HFFc6 (cell line): Measurements from ENCODE around the gene TSLP. TPM values are rescaled to one million over a fixed set of nuclear protein-coding genes. Genes with fewer than 3 reads are reported as not detected.

Experiments
- DNase-seq: peaks from one replicate; pipeline ENCODE4 v3.0.0-alpha.2; 2018
- H3K27ac Mint-ChIP-seq: 2 replicates; pipeline ENCODE4 v1.8.0; 2020; ENCODE audit warnings: mild to moderate bottlenecking, mixed read lengths
- H3K27me3 Mint-ChIP-seq: 2 replicates; pipeline ENCODE4 v1.8.0; 2021; ENCODE audit warnings: mild to moderate bottlenecking, moderate library complexity, mixed read lengths; ENCODE audit not compliant: insufficient read depth
- H3K36me3 Mint-ChIP-seq: 2 replicates; pipeline ENCODE4 v1.8.0; 2021; ENCODE audit warnings: low read depth, mixed read lengths
- H3K4me1 Mint-ChIP-seq: 2 replicates; pipeline ENCODE4 v1.8.0; 2020; ENCODE audit warnings: low read depth, mixed read lengths
- H3K4me3 Mint-ChIP-seq: 2 replicates; pipeline ENCODE4 v1.8.0; 2020; ENCODE audit warnings: mild to moderate bottlenecking, moderate library complexity, mixed read lengths
- H3K9me3 Mint-ChIP-seq: 2 replicates; pipeline ENCODE4 v1.8.0; 2020; ENCODE audit warnings: mild to moderate bottlenecking, mixed read lengths
- long read RNA-seq: library from polyadenylated mRNA; unstranded; transcript quantifications from one replicate; pipeline ENCODE4 v2.0.0, GENCODE V29; 2019
- total RNA-seq, 6 experiments: library from RNA; stranded (reverse); fragmentation: NEBNext Ultra II Directional; extraction: Animal tissue kit (Norgen Biotek cat#: 25700); gene quantifications; 2 replicates in 1 of 6; 3 replicates in 5 of 6; pipeline ENCODE4 v1.2.3, GENCODE V29; 2021
- TF ChIP-seq, protein P1 (sequence below): fragments of 200-600 bp; sonication (generic); IDR thresholded peaks from 2 replicates; pipeline ENCODE4 v1.5.0; 2021; ENCODE audit warnings: antibody characterized with exemption, mild to moderate bottlenecking

Gene TSLP
- not detected for total RNA-seq
- long read RNA-seq, result 0 reads

DNA sequence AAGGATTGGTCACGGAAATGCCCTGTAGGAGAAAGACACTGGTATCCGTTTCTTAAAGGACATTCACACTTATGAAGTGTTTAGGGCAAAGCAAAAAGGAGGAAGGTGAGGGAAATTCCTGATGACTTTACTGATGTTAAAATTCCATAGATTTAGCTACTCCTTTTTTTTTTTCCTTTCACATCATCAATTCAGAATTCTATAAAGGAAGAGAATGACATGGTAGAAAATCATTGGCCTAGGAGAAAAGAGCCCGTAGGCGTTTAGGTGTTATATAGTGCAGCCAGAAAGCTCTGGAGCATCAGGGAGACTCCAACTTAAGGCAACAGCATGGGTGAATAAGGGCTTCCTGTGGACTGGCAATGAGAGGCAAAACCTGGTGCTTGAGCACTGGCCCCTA is at the start of gene TSLP:
Gene TSLP, plus strand, starts transcription at position 301 of the 400 bp plus-strand sequence. CDS start 178 bp downstream, outside the sequence.
- H3K4me3 Mint-ChIP-seq, result peak within 1 kb of the TSS; percentile 78
- DNase-seq, result no peak

DNA sequence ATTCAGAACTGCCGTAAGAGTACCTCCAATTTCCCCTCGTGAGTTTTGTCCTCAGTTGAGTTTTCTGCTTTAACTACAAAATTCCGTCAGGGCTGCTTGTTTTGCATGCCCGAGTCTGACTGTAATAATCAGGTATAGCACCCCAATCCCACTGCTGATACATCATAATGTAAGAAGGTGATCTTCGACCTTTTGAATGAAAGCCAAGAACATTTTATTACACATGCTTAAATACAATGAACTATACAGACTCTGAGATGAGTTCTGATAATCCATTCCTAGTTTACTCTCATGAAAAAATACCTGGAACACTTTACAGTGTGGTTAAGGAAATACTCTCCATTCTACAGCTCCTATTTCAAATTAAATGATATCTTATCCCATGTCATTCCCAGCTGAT is 49.2 kb upstream of the TSLP start:
- TF ChIP-seq, protein P1, sequence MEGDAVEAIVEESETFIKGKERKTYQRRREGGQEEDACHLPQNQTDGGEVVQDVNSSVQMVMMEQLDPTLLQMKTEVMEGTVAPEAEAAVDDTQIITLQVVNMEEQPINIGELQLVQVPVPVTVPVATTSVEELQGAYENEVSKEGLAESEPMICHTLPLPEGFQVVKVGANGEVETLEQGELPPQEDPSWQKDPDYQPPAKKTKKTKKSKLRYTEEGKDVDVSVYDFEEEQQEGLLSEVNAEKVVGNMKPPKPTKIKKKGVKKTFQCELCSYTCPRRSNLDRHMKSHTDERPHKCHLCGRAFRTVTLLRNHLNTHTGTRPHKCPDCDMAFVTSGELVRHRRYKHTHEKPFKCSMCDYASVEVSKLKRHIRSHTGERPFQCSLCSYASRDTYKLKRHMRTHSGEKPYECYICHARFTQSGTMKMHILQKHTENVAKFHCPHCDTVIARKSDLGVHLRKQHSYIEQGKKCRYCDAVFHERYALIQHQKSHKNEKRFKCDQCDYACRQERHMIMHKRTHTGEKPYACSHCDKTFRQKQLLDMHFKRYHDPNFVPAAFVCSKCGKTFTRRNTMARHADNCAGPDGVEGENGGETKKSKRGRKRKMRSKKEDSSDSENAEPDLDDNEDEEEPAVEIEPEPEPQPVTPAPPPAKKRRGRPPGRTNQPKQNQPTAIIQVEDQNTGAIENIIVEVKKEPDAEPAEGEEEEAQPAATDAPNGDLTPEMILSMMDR, result no peak
- H3K4me3 Mint-ChIP-seq, result no peak overlapping the region
- H3K4me1 Mint-ChIP-seq, result no peaks in the 10 kb centered on the region
- no peak overlapping the region for H3K27ac Mint-ChIP-seq
- no peaks in the 10 kb centered on the region for H3K9me3 Mint-ChIP-seq
- H3K36me3 Mint-ChIP-seq, result no peaks in the 10 kb centered on the region
- DNase-seq, result no peak
- H3K27me3 Mint-ChIP-seq, result peaks cover 4% of the 10 kb centered on the region; the same call in 1 of the 2 replicates

More for the DNA sequence above, at the start of gene TSLP:
- no peaks in the 10 kb centered on the region for H3K9me3 Mint-ChIP-seq
- no peaks in the 10 kb centered on the region for H3K36me3 Mint-ChIP-seq
- peaks cover 41% of the 10 kb centered on the region for H3K27me3 Mint-ChIP-seq
- TF ChIP-seq, protein P1, result no peak
- no peak within 1 kb of the TSS for H3K27ac Mint-ChIP-seq
- H3K4me1 Mint-ChIP-seq, result peaks cover 41% of the 10 kb centered on the region

DNA sequence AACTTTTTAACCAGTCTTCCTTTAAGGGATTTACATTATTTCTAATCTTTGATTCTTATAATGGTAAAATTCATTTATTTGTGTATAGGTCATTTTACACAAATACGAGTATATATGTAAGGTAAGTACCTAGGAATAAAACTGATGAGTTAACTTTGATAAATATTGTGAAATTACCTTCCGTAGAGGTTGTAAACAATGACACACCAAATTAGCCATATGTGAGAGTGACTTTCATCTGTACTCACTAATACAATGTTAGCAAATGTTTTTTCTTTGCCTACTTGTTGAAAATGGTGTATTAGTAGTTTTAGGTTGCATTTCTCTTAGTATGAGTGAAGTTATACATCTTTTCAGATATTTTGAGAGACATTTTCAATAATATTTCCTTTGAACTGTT is 42.6 kb upstream of the TSLP start:
- no peak overlapping the region for H3K4me3 Mint-ChIP-seq

DNA sequence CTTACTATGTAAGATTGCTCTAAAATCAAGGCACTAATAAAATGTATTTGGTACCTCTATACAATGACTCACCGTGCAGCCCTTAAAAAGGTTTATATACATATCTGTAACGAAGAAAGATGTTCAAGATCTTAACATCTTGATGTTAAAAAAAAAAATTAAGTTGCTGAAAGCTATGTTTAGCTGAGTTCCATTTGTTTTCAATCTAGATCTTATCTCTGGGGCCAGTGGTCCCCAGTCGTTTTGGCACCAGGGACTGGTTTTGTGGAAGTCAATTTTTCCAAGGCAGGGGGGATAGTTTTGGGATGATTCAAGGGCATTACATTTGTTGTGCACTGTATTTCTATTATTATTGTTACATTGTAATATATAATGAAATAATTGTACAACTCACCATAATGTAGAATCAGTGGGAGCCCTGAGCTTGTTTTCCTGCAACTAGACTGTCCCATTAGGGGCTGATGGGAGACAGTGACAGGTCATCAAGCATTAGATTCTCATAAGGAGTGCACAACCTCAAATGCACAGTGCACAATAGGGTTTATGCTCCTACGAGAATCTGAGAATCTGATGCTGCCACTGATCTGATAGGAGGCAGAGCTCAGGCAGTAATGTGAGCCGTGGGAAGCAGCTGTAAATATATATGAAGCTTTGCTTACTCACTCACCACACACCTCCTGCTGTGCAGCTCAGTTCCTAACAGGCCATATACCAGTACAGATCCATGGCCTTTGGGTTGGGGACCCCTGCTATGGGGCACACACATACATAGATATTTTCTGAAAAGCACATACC is 27.6 kb upstream of the TSLP start:
- H3K9me3 Mint-ChIP-seq, result no peaks in the 10 kb centered on the region
- DNase-seq, result no peak
- no peak overlapping the region for H3K4me3 Mint-ChIP-seq
- no peak overlapping the region for H3K27ac Mint-ChIP-seq
- H3K27me3 Mint-ChIP-seq, result peaks cover 2% of the 10 kb centered on the region
- TF ChIP-seq, protein P1, result no peak
- H3K4me1 Mint-ChIP-seq, result no peaks in the 10 kb centered on the region
- H3K36me3 Mint-ChIP-seq, result no peaks in the 10 kb centered on the region

More for the DNA sequence above, 42.6 kb upstream of the TSLP start:
- peaks cover 4% of the 10 kb centered on the region; the same call in 1 of the 2 replicates for H3K27me3 Mint-ChIP-seq
- no peak for DNase-seq
- TF ChIP-seq, protein P1, result no peak
- no peaks in the 10 kb centered on the region for H3K36me3 Mint-ChIP-seq
- H3K4me1 Mint-ChIP-seq, result no peaks in the 10 kb centered on the region
- no peaks in the 10 kb centered on the region for H3K9me3 Mint-ChIP-seq
- H3K27ac Mint-ChIP-seq, result no peak overlapping the region

DNA sequence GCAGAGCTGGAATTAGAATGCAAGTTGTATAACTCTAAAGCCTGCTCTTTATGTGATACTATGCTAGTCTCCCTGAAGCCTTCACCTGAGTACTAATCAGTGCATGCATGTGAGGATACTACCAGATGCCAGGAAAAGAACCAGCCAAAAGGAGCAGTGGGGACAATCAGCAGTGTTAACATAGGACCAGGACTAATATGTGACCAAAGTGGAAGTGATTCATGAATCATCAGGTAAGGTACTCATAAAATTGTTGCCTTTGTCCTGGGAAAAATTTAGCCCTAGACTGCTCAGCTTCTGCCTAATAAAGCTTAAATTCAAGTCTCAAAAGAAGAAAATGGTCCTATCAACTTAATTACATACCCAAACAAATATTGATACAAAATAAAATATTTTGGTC is 13.4 kb upstream of the TSLP start:
- H3K27me3 Mint-ChIP-seq, result peaks cover 3% of the 10 kb centered on the region; the same call in 1 of the 2 replicates
- H3K4me1 Mint-ChIP-seq, result no peaks in the 10 kb centered on the region
- no peak overlapping the region for H3K27ac Mint-ChIP-seq
- no peaks in the 10 kb centered on the region for H3K9me3 Mint-ChIP-seq
- H3K4me3 Mint-ChIP-seq, result no peak overlapping the region
- DNase-seq, result no peak
- no peaks in the 10 kb centered on the region for H3K36me3 Mint-ChIP-seq
- TF ChIP-seq, protein P1, result no peak
